Right lobe of liver (tissue), 6 donors: ENCODE results near the gene COQ7. TPM values are rescaled to one million over a fixed set of nuclear protein-coding genes. Genes with fewer than 3 reads are reported as not detected.

ENCODE experiments used
- ATAC-seq, 4 donors: fragments of 200-7000 bp; cut with Tn5 transposase; one replicate each; pipeline ENCODE4 v1.9.1; 2020; ENCODE audit warnings: mild to moderate bottlenecking in 4 of 4, moderate library complexity in 4 of 4
- DNase-seq, 3 donors: peaks; one replicate each; pipeline ENCODE4 v3.0.0-alpha.2; 2020
- H3K27ac ChIP-seq, 3 donors: fragments of 200-600 bp; one replicate each; pipeline ENCODE4 v1.8.0; 2022
- H3K27me3 ChIP-seq, 2 donors: fragments of 200-600 bp; one replicate each; pipeline ENCODE4 v1.8.0; 2022
- H3K36me3 ChIP-seq, 4 donors: fragments of 200-600 bp; sonication (generic) in 1 of 4; one replicate each; pipeline versions ENCODE4 v1.5.1 to v1.8.0; 2017 to 2022; ENCODE audit warnings: control low read depth in 1 of 4
- H3K4me1 ChIP-seq, 4 donors: fragments of 200-600 bp; sonication (generic) in 1 of 4; one replicate each; pipeline versions ENCODE4 v1.5.1 to v1.8.0; 2017 to 2022; ENCODE audit warnings: control low read depth in 1 of 4
- H3K4me3 ChIP-seq, 3 donors: fragments of 200-600 bp; one replicate each; pipeline ENCODE4 v1.8.0; 2022
- H3K9me3 ChIP-seq, 4 donors: fragments of 200-600 bp; sonication (generic) in 1 of 4; one replicate each; pipeline versions ENCODE4 v1.5.1 to v1.8.0; 2017 to 2022; ENCODE audit warnings: control low read depth in 1 of 4
- CTCF ChIP-seq, 4 donors: fragments of 200-600 bp in 3 of 4; fragments of 450-650 bp in 1 of 4; IDR thresholded peaks; one replicate each; pipeline versions ENCODE4 v1.5.1 to v1.8.0; 2016 to 2022; ENCODE audit warnings: antibody characterized with exemption in 4 of 4, mild to moderate bottlenecking in 2 of 4
- POLR2A ChIP-seq: fragments of 450-650 bp; IDR thresholded peaks from one replicate; pipeline ENCODE4 v1.6.1; 2017; ENCODE audit warnings: antibody characterized with exemption, mild to moderate bottlenecking
- WGBS: methylation state at CpG from one replicate; pipeline ENCODE4 v1.1.6; 2018; ENCODE audit warnings: low coverage, low lambda C conversion rate; ENCODE audit not compliant: insufficient coverage; ENCODE audit errors: missing lambda C conversion rate; 5-methylcytosine and 5-hydroxymethylcytosine counted together
- intact Hi-C, 2 donors: fragments of 100-400 bp; cut with DNase I; formaldehyde crosslinking; loops; one replicate each; pipeline versions ENCODE4 v1.11.2 to v1.14.1; 2022
- total RNA-seq, 6 experiments: library from RNA; depleted of rRNA in 2 of 6; stranded (reverse); fragments of >200 nt in 2 of 6; fragmentation: NEBNext Ultra II Directional in 3 of 6; extraction: Animal tissue kit (Norgen Biotek cat#: 25700) in 3 of 6; gene quantifications; one replicate each; pipeline versions ENCODE4 v1.1.0 to v1.2.4, GENCODE V29; 2016 to 2023
- donor health status: DM: no; HTN: yes; CAD: no.
- donor health status: DM: no; HTN: no; CAD: no.
- donor health status: DM: no; HTN: no; CAD: no.
- donor health status: DM: no; HTN: yes; CAD: no.
- donor health status: DM: no; HTN: yes; CAD: no.

The COQ7 gene
- total RNA-seq, 6 experiments from 2014 or later: 7.9 to 11.3 (median 9.9) TPM

GRCh38 chr16:19098173-19098572, 30.8 kb downstream of the COQ7 start:
- no peaks in the 10 kb centered on the region for H3K36me3 ChIP-seq
- no peaks in the 10 kb centered on the region for H3K9me3 ChIP-seq
- DNase-seq (no peak), ATAC-seq (no peak)
- peaks cover 0 to 12% (median 0%) of the 10 kb centered on the region in 4 donors for H3K4me1 ChIP-seq
- H3K4me3 ChIP-seq: no peak overlapping the region
- intact Hi-C loops: no loop called here
- H3K27me3 ChIP-seq: no peaks in the 10 kb centered on the region
- TF ChIP-seq POLR2A: no peak
- no peak overlapping the region for H3K27ac ChIP-seq
- WGBS: 100% methylated on average over 1 of the region's 1 CpG

GRCh38 chr16:19102187-19102872, 34.9 kb downstream of the COQ7 start:
- H3K36me3 ChIP-seq: no peaks in the 10 kb centered on the region
- H3K4me3 ChIP-seq: no peak overlapping the region
- WGBS: 73% methylated on average over 10 of the region's 16 CpGs
- no peak for TF ChIP-seq CTCF (IDR thresholded peaks at IDR 0.05)
- no peak for TF ChIP-seq POLR2A
- H3K27ac ChIP-seq: no peak overlapping the region
- H3K9me3 ChIP-seq: no peaks in the 10 kb centered on the region
- intact Hi-C loops: no loop called here
- DNase-seq (no peak), ATAC-seq (no peak)
- H3K27me3 ChIP-seq: no peaks in the 10 kb centered on the region
- H3K4me1 ChIP-seq: no peaks in the 10 kb centered on the region

GRCh38 chr16:19104607-19105006, 37.2 kb downstream of the COQ7 start:
- no peak overlapping the region for H3K27ac ChIP-seq
- no peak overlapping the region for H3K4me3 ChIP-seq
- ATAC-seq: no peak
- DNase-seq: no peak
- H3K9me3 ChIP-seq: no peaks in the 10 kb centered on the region
- intact Hi-C loops: no loop called here
- TF ChIP-seq CTCF (IDR thresholded peaks at IDR 0.05) (no peak), POLR2A (no peak)
- H3K27me3 ChIP-seq: no peaks in the 10 kb centered on the region
- no peaks in the 10 kb centered on the region for H3K36me3 ChIP-seq
- H3K4me1 ChIP-seq: peaks cover 0 to 3% (median 0%) of the 10 kb centered on the region in 4 donors
- WGBS: 100% methylated on average over 1 of the region's 5 CpGs

GRCh38 chr16:19105131-19105530, 37.7 kb downstream of the COQ7 start:
- H3K4me1 ChIP-seq: peaks cover 0 to 3% (median 1%) of the 10 kb centered on the region in 4 donors
- no peak overlapping the region for H3K4me3 ChIP-seq
- no peaks in the 10 kb centered on the region for H3K36me3 ChIP-seq
- 86% methylated on average over 6 of the region's 6 CpGs for WGBS
- DNase-seq: no peak
- H3K27me3 ChIP-seq: no peaks in the 10 kb centered on the region
- no peak overlapping the region for H3K27ac ChIP-seq
- no peak for TF ChIP-seq CTCF (IDR thresholded peaks at IDR 0.05)
- TF ChIP-seq POLR2A: no peak
- intact Hi-C loops: no loop called here
- no peaks in the 10 kb centered on the region for H3K9me3 ChIP-seq
- ATAC-seq: no peak

- intact Hi-C loops: no loop called here
- ATAC-seq: peak in 1 of 4 donors; percentile 23
- Histone ChIP-seq H3K9me3 (no peaks in the 10 kb centered on the region), H3K36me3 (no peaks in the 10 kb centered on the region), H3K27me3 (no peaks in the 10 kb centered on the region), H3K4me1 (peaks cover 0 to 10% (median 4%) of the 10 kb centered on the region in 4 donors), H3K4me3 (no peak overlapping the region), H3K27ac (no peak overlapping the region)
- WGBS: 71% methylated on average over 6 of the region's 11 CpGs
- TF ChIP-seq POLR2A: no peak
- no peak for DNase-seq
Measured at GRCh38 chr16:19105891-19106624, 38.6 kb downstream of the COQ7 start.
